HEK293 (cell line): ENCODE measurements around the gene MYBPH.
A peak's percentile ranks its signal among the peaks of the same experiment; 100 is the strongest.

Source experiments
- CTCF ChIA-PET: fragments of 350-600 bp; formaldehyde crosslinking; extraction: SDS; loops from one replicate; lab custom pipeline; 2021; ENCODE audit warnings: antibody characterized with exemption; lab: Yijun Ruan, JAX
- POLR2A ChIA-PET: fragments of 300-600 bp; formaldehyde crosslinking; extraction: SDS; loops from one replicate; lab custom pipeline; 2020; ENCODE audit warnings: antibody characterized with exemption, inconsistent platforms; lab: Yijun Ruan, JAX
- H3K27ac ChIP-seq: fragments of 200-500 bp; sonication (Bioruptor generic); 2 replicates; pipeline ENCODE4 v1.5.1; 2014; ENCODE audit warnings: low read depth, low read length, control low read depth, inconsistent platforms; ENCODE audit errors: extremely low read depth
- H3K36me3 ChIP-seq, 2 experiments: fragments of 200-500 bp in 1 of 2; sonication (Bioruptor generic) in 1 of 2; 1 replicate in 1 of 2; 2 replicates in 1 of 2; pipeline ENCODE4 v1.5.1; 2014 to 2017; ENCODE audit warnings: inconsistent platforms in 2 of 2, low read length in 2 of 2; ENCODE audit not compliant: control insufficient read depth in 2 of 2, insufficient read depth in 1 of 2
- H3K4me1 ChIP-seq: fragments of 200-500 bp; sonication (Bioruptor generic); 2 replicates; pipeline ENCODE4 v1.5.1; 2014; ENCODE audit warnings: mild to moderate bottlenecking, low read length, inconsistent platforms; ENCODE audit not compliant: control insufficient read depth, insufficient read depth
- H3K4me3 ChIP-seq: 2 replicates; pipeline ENCODE4 v1.5.1; 2011; ENCODE audit warnings: low read depth, mild to moderate bottlenecking, control low read depth, low read length, moderate library complexity
- H3K9me3 ChIP-seq: fragments of 200-500 bp; sonication (Bioruptor generic); 2 replicates; pipeline ENCODE4 v1.5.1; 2014; ENCODE audit warnings: low read depth, low read length, inconsistent platforms; ENCODE audit not compliant: control insufficient read depth, insufficient read depth
- GFI1B ChIP-seq: fragments of 450-650 bp; formaldehyde crosslinking; IDR thresholded peaks from 2 replicates; pipeline ENCODE4 v1.5.1; 2016; ENCODE audit warnings: missing biosample characterization, missing genetic modification characterization
- GLIS1 ChIP-seq: fragments of 450-650 bp; formaldehyde crosslinking; IDR thresholded peaks from 2 replicates; pipeline ENCODE4 v1.5.1; 2016; ENCODE audit warnings: missing biosample characterization, missing genetic modification characterization
- KLF1 ChIP-seq: fragments of 450-650 bp; formaldehyde crosslinking; IDR thresholded peaks from 2 replicates; pipeline ENCODE4 v1.5.1; 2016; ENCODE audit warnings: missing biosample characterization, missing genetic modification characterization
- MZF1 ChIP-seq: fragments of 450-650 bp; formaldehyde crosslinking; IDR thresholded peaks from 2 replicates; pipeline ENCODE4 v1.5.1; 2017; ENCODE audit warnings: missing biosample characterization, missing genetic modification characterization, borderline replicate concordance
- SALL2 ChIP-seq: fragments of 450-650 bp; formaldehyde crosslinking; IDR thresholded peaks from 2 replicates; pipeline ENCODE4 v1.5.0; 2017; ENCODE audit warnings: missing biosample characterization, mild to moderate bottlenecking, missing genetic modification characterization, borderline replicate concordance
- SETDB1 ChIP-seq: IDR thresholded peaks from one replicate; pipeline ENCODE4 v1.6.1; 2017; ENCODE audit warnings: mild to moderate bottlenecking, low read length, moderate library complexity, mixed read lengths; ENCODE audit not compliant: insufficient read length
- TRIM28 ChIP-seq: IDR thresholded peaks from 2 replicates; pipeline ENCODE4 v1.6.1; 2011; ENCODE audit warnings: low read length, control low read depth, borderline replicate concordance
- ZIC2 ChIP-seq: fragments of 450-650 bp; formaldehyde crosslinking; IDR thresholded peaks from 2 replicates; pipeline ENCODE4 v1.5.1; 2016; ENCODE audit warnings: missing biosample characterization, missing genetic modification characterization
- ZNF155 ChIP-seq: fragments of 450-650 bp; formaldehyde crosslinking; IDR thresholded peaks from 2 replicates; pipeline ENCODE4 v1.5.1; 2016; ENCODE audit warnings: missing biosample characterization, missing genetic modification characterization
- ZNF157 ChIP-seq: fragments of 450-650 bp; formaldehyde crosslinking; IDR thresholded peaks from 2 replicates; pipeline ENCODE4 v1.5.1; 2016; ENCODE audit warnings: missing biosample characterization, missing genetic modification characterization
- ZNF350 ChIP-seq: fragments of 450-650 bp; formaldehyde crosslinking; IDR thresholded peaks from 2 replicates; pipeline ENCODE4 v1.5.0; 2017; ENCODE audit warnings: missing biosample characterization, mild to moderate bottlenecking, missing genetic modification characterization
- ZNF354C ChIP-seq: fragments of 450-650 bp; formaldehyde crosslinking; IDR thresholded peaks from 2 replicates; pipeline ENCODE4 v1.5.1; 2016; ENCODE audit warnings: missing biosample characterization, missing genetic modification characterization, low read depth, borderline replicate concordance
- ZNF391 ChIP-seq: fragments of 450-650 bp; formaldehyde crosslinking; IDR thresholded peaks from 2 replicates; pipeline ENCODE4 v1.5.1; 2016; ENCODE audit warnings: low read depth, missing biosample characterization, missing genetic modification characterization, borderline replicate concordance
- ZNF416 ChIP-seq: fragments of 450-650 bp; formaldehyde crosslinking; IDR thresholded peaks from 2 replicates; pipeline ENCODE4 v1.5.1; 2016; ENCODE audit warnings: missing biosample characterization, missing genetic modification characterization
- ZNF423 ChIP-seq: fragments of 450-650 bp; formaldehyde crosslinking; IDR thresholded peaks from 2 replicates; pipeline ENCODE4 v1.5.1; 2016; ENCODE audit warnings: missing biosample characterization, missing genetic modification characterization
- ZNF549 ChIP-seq: fragments of 450-650 bp; IDR thresholded peaks from 2 replicates; pipeline ENCODE4 v1.5.1; 2018; ENCODE audit warnings: missing biosample characterization, missing genetic modification characterization, mild to moderate bottlenecking, inconsistent platforms, moderate library complexity
- ZNF560 ChIP-seq: fragments of 450-650 bp; formaldehyde crosslinking; IDR thresholded peaks from 2 replicates; pipeline ENCODE4 v1.5.1; 2017; ENCODE audit warnings: missing biosample characterization, missing genetic modification characterization, borderline replicate concordance
- ZNF571 ChIP-seq: fragments of 450-650 bp; formaldehyde crosslinking; IDR thresholded peaks from 2 replicates; pipeline ENCODE4 v1.5.0; 2017; ENCODE audit warnings: missing biosample characterization, missing genetic modification characterization
- ZNF791 ChIP-seq: fragments of 450-650 bp; formaldehyde crosslinking; IDR thresholded peaks from 2 replicates; pipeline ENCODE4 v1.5.1; 2016; ENCODE audit warnings: missing biosample characterization, missing genetic modification characterization
- ZSCAN16 ChIP-seq: fragments of 450-650 bp; formaldehyde crosslinking; IDR thresholded peaks from 2 replicates; pipeline ENCODE4 v1.5.1; 2016; ENCODE audit warnings: missing biosample characterization, missing genetic modification characterization
- TF ChIP-seq, protein P1 (sequence below): fragments of 450-650 bp; formaldehyde crosslinking; IDR thresholded peaks from 2 replicates; pipeline ENCODE4 v1.5.1; 2016; ENCODE audit warnings: missing biosample characterization, missing genetic modification characterization
- TF ChIP-seq, protein P2 (sequence below): fragments of 450-650 bp; formaldehyde crosslinking; IDR thresholded peaks from 2 replicates; pipeline ENCODE4; 2016; ENCODE audit warnings: missing biosample characterization, missing genetic modification characterization
- TF ChIP-seq, protein P3 (sequence below): fragments of 450-650 bp; formaldehyde crosslinking; IDR thresholded peaks from 2 replicates; pipeline ENCODE4 v1.5.1; 2016; ENCODE audit warnings: missing biosample characterization, missing genetic modification characterization, low read depth
- TF ChIP-seq, protein P4 (sequence below): fragments of 450-650 bp; formaldehyde crosslinking; IDR thresholded peaks from 2 replicates; pipeline ENCODE4 v1.5.1; 2016; ENCODE audit warnings: missing biosample characterization, missing genetic modification characterization
- TF ChIP-seq, protein P5 (sequence below): fragments of 450-650 bp; formaldehyde crosslinking; IDR thresholded peaks from 2 replicates; pipeline ENCODE4 v1.5.1; 2017; ENCODE audit warnings: missing biosample characterization, missing genetic modification characterization

MYBPH gene

DNA sequence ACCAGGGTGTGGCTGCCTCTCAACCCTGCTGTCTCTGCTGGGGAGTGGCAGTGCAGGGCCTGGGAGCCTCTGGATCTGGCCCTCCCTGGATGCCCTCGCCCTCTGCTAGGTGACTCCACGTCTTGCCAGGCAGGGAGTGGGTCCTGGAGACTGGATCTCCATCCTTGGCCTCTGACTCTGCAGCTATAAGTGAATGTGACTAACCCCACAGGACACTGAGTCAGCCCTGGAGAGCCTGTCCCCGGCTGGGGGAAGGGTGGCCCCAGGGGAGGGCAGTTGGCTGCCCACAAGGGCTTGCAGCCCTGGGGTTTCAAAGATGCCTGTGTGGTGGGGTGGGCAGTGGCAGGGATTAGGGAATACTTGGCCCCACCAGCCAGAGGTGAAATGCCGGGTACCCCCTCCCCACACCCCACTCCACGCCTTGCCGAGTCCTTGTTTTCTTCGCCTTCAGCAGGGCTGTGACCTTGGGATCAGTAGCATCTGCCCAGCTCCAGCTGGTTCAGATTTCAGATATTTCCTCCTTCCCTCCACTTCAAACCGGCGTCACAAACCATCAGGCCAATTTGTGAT, 1.9 kb upstream of the MYBPH start:
- Histone ChIP-seq H3K36me3 (no peaks in the 10 kb centered on the region), H3K4me3 (no peak overlapping the region), H3K27ac (no peak overlapping the region), H3K4me1 (no peaks in the 10 kb centered on the region; the same call in 1 of the 2 replicates), H3K9me3 (no peaks in the 10 kb centered on the region)
- POLR2A ChIA-PET: no interaction called here
- CTCF ChIA-PET: interaction anchor here (1.0 kb wide), 1 partner anchor 59 kb away, joined by 5 read pairs; no protein-coding TSS in a partner anchor
- no peak for TF ChIP-seq GFI1B (tag by site-specific recombination)
- TF ChIP-seq SETDB1: no peak
- TF ChIP-seq, protein P1, sequence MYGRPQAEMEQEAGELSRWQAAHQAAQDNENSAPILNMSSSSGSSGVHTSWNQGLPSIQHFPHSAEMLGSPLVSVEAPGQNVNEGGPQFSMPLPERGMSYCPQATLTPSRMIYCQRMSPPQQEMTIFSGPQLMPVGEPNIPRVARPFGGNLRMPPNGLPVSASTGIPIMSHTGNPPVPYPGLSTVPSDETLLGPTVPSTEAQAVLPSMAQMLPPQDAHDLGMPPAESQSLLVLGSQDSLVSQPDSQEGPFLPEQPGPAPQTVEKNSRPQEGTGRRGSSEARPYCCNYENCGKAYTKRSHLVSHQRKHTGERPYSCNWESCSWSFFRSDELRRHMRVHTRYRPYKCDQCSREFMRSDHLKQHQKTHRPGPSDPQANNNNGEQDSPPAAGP: peak; percentile 72
- no peak for TF ChIP-seq ZSCAN16
- TF ChIP-seq ZIC2 (tag by site-specific recombination): peak; percentile 38
- TF ChIP-seq GLIS1: peak; percentile 52; the same call in 1 of the 2 replicates

DNA sequence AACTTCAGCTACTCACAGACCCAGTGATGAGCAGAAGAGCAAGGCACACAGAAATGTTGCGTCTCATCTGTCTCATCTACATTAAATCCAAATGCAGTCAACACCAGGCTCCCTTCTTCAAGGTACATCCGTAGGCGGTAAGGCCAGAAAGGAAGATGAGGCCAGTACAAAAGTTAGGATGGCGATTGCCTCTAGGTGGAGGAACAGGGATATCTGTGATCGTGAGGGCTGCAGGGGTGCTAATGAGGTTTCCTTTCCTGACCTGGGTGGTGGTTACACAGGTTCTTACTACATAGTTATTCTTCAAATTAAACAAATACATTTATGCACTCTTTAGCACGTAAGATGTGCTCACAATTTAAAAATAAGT, 1.4 kb upstream of the MYBPH start:
- CTCF ChIA-PET: interaction anchor here (1.0 to 1.4 kb wide), 2 partner anchors 39 to 59 kb away, joined by 4 to 5 read pairs; no protein-coding TSS in a partner anchor
- TF ChIP-seq MZF1: no peak
- TF ChIP-seq, protein P2, sequence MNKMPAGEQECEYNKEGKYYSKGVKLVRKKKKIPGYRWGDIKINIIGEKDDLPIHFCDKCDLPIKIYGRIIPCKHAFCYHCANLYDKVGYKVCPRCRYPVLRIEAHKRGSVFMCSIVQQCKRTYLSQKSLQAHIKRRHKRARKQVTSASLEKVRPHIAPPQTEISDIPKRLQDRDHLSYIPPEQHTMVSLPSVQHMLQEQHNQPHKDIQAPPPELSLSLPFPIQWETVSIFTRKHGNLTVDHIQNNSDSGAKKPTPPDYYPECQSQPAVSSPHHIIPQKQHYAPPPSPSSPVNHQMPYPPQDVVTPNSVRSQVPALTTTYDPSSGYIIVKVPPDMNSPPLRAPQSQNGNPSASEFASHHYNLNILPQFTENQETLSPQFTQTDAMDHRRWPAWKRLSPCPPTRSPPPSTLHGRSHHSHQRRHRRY (tag by site-specific recombination): no peak
- TF ChIP-seq ZNF791 (tag by site-specific recombination): no peak
- TF ChIP-seq ZNF423: no peak
- TF ChIP-seq ZNF560 (tag by site-specific recombination): no peak
- no peak for TF ChIP-seq ZNF416
- no peak for TF ChIP-seq ZNF350 (tag by site-specific recombination)
- TF ChIP-seq ZNF155 (tag by site-specific recombination): no peak
- no peak for TF ChIP-seq ZNF157 (tag by site-specific recombination)
- TF ChIP-seq ZNF391: no peak
- TF ChIP-seq, protein P3, sequence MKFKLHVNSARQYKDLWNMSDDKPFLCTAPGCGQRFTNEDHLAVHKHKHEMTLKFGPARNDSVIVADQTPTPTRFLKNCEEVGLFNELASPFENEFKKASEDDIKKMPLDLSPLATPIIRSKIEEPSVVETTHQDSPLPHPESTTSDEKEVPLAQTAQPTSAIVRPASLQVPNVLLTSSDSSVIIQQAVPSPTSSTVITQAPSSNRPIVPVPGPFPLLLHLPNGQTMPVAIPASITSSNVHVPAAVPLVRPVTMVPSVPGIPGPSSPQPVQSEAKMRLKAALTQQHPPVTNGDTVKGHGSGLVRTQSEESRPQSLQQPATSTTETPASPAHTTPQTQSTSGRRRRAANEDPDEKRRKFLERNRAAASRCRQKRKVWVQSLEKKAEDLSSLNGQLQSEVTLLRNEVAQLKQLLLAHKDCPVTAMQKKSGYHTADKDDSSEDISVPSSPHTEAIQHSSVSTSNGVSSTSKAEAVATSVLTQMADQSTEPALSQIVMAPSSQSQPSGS (tag by site-specific recombination): no peak
- no peak for TF ChIP-seq ZNF354C (tag by site-specific recombination)
- TF ChIP-seq ZNF571 (tag by site-specific recombination): no peak
- TF ChIP-seq SETDB1: no peak
- no peak for TF ChIP-seq TRIM28
- TF ChIP-seq, protein P4, sequence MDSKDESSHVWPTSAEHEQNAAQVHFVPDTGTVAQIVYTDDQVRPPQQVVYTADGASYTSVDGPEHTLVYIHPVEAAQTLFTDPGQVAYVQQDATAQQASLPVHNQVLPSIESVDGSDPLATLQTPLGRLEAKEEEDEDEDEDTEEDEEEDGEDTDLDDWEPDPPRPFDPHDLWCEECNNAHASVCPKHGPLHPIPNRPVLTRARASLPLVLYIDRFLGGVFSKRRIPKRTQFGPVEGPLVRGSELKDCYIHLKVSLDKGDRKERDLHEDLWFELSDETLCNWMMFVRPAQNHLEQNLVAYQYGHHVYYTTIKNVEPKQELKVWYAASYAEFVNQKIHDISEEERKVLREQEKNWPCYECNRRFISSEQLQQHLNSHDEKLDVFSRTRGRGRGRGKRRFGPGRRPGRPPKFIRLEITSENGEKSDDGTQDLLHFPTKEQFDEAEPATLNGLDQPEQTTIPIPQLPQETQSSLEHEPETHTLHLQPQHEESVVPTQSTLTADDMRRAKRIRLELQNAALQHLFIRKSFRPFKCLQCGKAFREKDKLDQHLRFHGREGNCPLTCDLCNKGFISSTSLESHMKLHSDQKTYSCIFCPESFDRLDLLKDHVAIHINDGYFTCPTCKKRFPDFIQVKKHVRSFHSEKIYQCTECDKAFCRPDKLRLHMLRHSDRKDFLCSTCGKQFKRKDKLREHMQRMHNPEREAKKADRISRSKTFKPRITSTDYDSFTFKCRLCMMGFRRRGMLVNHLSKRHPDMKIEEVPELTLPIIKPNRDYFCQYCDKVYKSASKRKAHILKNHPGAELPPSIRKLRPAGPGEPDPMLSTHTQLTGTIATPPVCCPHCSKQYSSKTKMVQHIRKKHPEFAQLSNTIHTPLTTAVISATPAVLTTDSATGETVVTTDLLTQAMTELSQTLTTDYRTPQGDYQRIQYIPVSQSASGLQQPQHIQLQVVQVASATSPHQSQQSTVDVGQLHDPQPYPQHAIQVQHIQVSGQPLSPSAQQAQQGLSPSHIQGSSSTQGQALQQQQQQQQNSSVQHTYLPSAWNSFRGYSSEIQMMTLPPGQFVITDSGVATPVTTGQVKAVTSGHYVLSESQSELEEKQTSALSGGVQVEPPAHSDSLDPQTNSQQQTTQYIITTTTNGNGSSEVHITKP (tag by site-specific recombination): no peak
- TF ChIP-seq ZNF549 (tag by site-specific recombination): no peak
- TF ChIP-seq, protein P5, sequence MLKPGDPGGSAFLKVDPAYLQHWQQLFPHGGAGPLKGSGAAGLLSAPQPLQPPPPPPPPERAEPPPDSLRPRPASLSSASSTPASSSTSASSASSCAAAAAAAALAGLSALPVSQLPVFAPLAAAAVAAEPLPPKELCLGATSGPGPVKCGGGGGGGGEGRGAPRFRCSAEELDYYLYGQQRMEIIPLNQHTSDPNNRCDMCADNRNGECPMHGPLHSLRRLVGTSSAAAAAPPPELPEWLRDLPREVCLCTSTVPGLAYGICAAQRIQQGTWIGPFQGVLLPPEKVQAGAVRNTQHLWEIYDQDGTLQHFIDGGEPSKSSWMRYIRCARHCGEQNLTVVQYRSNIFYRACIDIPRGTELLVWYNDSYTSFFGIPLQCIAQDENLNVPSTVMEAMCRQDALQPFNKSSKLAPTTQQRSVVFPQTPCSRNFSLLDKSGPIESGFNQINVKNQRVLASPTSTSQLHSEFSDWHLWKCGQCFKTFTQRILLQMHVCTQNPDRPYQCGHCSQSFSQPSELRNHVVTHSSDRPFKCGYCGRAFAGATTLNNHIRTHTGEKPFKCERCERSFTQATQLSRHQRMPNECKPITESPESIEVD: no peak
- TF ChIP-seq SALL2 (tag by site-specific recombination): no peak
- TF ChIP-seq KLF1 (tag by site-specific recombination): no peak
- TF ChIP-seq, all 188 proteins: peak for 0
- POLR2A ChIA-PET: no interaction called here
- H3K27ac ChIP-seq: no peak overlapping the region
- H3K4me3 ChIP-seq: no peak overlapping the region
- H3K4me1 ChIP-seq: no peaks in the 10 kb centered on the region; the same call in 1 of the 2 replicates
- no peaks in the 10 kb centered on the region for H3K36me3 ChIP-seq
- H3K9me3 ChIP-seq: no peaks in the 10 kb centered on the region
